HG03039 (cell line): ENCODE results near the gene H1-8.

Source experiments
- ATAC-seq: cut with Tn5 transposase; IDR thresholded peaks from one replicate; pipeline ENCODE4 v1.9.1; 2021; ENCODE audit warnings: mild to moderate bottlenecking, moderate library complexity; ENCODE audit not compliant: unreplicated experiment

Gene H1-8

DNA sequence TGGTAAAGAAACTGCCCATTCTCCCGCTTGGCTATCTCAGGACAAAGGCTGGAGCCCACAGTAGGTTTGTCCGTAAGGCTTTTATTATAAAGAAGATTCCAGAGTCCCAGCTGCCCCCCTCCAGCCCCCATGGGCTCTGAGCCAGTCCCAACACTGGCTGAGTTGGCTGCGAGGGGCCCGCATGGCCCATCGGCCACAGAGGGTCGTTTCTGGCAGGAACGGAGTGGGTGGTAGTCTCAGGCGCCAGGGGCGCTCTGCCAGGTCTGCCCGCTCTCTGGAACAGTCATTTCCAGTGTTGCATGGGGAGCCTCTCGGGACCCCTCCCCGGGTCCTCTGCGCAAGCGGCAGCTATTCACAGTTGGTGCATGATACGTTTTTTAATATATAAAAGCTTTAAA lies 12.2 kb downstream of the H1-8 start:
- ATAC-seq, result no peak

DNA sequence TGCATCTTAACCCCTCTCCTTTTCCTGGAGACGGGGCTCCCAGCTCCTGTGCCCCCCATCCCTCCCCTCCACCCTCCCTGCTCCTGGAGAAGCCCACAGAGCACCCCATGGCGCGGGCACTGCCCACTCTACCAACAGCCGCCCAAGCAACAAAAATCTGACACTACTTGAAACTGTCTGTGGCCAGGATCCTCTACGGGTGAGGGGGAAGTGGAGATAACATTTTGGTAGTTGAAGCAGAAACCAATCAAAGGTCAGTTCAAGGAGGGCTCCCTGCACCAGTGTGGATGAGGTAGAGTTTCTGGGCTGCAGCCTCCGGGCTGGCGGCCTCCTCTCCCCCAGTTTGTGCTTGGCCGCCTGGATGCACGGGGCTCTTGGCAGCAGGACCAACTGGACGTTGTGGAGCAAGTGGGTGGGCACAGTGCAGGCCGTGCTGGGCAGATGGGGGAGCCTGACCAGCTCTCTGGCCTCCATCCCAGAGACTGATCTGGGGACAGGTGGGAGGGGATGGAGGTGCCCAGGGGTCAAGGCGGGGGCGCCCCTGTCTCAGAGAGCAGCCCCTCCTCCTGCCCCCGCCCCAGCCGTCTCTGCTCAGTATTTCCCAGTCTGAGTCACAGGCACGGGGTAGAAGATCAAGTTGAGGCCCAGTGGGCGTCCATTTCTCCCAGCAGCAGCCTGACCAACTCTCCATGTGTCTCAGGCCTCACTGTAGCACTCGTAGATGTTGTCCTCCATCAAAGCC lies 12.8 kb downstream of the H1-8 start:
- no peak for ATAC-seq

DNA sequence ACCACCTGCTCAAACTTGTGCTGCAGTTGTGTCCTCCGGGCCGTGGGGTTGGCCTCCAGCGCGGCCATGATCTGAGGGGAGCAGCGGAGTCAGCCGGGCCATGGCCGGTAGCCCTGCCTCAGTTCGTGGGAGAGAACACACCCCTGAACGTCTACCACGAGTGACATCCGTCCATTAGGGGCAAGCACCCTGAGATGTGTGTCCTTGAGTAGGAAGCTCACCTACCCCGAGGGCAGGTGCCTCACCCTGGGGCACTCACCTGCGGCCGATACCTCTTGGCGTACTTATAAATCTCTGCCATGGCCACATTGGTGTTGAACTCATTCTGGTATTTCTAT lies 13.4 kb downstream of the H1-8 start:
- no peak for ATAC-seq

DNA sequence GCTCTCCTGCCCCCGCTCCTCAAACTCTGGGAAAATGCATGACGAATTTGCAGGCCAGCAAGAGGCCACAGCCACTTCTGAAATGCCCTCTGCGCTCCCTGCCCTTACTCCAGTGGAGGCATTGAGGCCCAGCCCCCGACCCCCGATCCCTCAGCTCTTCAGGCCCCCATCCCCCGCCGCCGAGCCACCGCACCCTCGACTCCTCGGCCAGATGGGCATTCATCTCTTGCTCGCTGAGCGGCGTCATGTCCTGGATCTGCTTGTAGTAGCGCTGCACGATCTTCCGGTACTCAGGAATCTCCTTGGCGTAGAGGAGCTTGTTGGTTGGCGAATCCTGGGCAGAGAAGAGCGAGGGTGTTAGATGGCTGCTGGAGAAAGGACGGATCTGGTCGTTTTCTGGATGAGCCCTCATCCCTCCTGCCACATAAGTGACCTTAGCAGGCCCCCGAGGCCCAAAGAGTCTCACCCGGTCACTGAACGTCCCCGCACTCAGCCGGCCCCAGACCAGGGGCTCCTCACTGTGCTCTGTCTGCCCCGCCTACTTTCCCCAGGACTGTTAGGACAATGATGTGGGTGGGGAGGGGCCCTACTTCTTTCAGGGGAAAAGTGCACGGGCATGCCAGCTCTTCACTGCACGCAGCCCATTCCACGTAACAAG lies 14.0 kb downstream of the H1-8 start:
- no peak for ATAC-seq

GRCh38 chr3:129557548-129557894 lies 14.5 kb downstream of the H1-8 start:
- ATAC-seq, result no peak

GRCh38 chr3:129558081-129558771 lies 15.3 kb downstream of the H1-8 start:
- no peak for ATAC-seq

DNA sequence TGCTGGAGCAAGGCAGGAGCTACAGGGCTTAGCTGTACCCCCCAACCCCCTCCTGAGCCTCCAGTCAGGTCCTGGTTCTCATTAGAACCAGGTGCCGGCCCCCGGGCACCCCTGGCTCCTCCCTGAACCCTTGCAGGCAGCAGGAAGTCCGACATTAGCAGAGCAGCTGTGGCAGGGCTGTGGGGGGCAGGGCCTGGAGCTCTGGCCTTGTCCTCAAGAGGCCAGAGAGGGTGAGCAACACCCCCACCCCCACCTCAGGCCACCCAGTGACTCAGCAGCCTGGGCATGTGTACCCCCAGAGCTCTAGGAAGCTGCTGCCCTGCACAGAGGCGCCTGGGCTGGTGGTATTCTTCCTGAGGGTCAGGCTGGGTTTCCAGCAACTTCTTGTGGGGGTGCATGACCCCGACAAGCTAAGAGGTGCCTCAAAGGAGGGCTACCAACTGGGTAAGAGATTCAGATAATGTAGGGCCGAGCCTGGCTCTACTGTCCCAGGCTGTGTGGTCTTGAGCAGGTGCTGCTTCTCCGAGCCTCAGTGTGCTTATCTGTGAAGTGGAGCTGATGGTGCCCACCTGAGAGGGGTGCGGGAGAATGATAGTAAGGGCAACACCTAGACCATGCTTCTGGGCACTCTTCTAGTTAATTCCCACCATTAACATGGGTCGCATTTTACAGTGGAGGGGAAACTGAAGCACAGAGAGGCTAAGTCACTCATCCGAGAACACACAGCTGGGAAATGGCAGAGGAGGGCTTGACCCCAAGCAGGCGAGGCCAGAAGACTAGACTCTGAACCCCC lies 16.0 kb downstream of the H1-8 start:
- no peak for ATAC-seq

DNA sequence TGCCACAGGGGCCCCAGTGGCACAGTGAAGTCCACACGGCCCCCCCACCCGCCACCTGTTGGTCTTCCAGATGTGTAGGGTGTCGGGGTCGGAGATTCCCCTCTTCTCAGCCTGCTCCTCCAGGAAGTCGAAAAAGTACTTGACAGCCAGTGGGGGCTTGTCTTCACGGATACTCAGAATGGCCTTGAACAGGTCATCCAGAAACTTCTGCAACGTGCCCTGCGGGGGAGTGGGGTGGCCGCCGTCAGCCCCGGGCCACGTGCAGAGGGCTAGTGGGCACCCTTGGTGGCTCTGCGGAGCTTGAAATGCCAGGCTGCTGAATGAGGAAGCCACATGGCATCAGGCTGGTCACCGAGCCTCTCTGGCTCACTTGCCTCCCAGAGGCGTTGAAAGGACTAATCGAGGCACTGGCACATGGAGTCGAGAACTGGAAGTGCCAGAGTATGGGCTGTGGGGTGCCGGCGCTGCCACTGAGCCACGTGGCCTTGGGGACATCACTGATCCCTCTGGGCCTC lies 16.6 kb downstream of the H1-8 start:
- ATAC-seq, result no peak

GRCh38 chr3:129560269-129560787 lies 17.4 kb downstream of the H1-8 start:
- no peak for ATAC-seq

DNA sequence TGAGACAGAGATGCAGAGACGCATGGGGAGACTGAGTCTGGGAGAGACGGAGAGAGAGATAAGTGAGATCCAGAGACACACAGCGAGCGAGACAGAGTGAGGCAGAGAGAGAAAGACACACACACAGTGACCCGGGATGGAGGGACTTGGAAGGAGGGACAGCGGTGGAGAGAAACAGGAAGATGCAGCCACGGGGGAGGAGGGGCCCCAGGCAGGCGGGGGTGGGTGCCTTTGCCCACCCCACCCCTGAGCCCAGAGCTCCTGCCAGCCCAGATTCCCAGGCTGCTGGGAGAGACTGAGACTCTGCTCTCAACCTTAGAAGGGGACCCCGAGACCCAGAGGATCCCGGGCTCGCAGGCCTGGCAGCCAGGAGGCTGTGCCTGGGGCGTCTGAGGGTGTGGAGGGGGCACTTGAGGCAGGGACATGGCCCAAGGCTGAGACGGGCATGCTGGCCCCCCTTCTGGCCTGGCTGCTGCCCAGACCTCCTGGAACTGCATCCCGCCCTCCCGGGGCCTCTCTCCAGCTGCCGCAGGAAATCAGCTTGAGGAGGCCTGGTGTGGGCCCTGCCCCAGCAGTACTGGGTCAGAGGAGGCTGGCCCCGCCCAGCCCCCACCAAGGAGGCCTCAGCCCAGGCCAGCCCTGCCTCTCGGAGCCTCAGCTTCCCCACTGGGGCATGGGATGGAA lies 18.1 kb downstream of the H1-8 start:
- no peak for ATAC-seq

GRCh38 chr3:129561619-129562248 lies 18.8 kb downstream of the H1-8 start:
- no peak for ATAC-seq

GRCh38 chr3:129562803-129563202 lies 19.8 kb downstream of the H1-8 start:
- no peak for ATAC-seq

DNA sequence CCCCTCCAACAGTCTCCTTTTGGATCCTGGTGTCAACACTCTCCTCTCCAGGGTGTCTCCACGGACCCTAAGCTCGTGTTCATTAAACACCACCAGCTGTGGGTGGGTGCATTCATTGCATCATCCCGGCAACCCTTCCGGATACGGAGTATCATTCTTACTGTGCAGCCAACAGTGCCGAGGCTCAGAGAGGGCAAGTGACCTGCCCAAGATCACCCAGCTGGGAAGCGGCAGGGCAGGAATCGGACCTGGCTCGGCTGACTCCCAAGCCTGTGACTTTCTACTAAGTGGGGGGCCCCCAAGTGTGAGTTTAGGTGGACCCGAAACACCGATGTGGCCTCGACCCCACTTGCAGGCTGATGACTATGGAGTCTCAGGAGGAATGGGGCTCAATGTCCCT lies 20.4 kb downstream of the H1-8 start:
- ATAC-seq, result no peak

- no peak for ATAC-seq
Measured at GRCh38 chr3:129563850-129564535, 21.0 kb downstream of the H1-8 start.

GRCh38 chr3:129564981-129565644 lies 22.1 kb downstream of the H1-8 start:
- ATAC-seq, result no peak

GRCh38 chr3:129565902-129566301 lies 22.9 kb downstream of the H1-8 start:
- ATAC-seq, result no peak

GRCh38 chr3:129567176-129567705 lies 24.3 kb downstream of the H1-8 start:
- ATAC-seq, result no peak

DNA sequence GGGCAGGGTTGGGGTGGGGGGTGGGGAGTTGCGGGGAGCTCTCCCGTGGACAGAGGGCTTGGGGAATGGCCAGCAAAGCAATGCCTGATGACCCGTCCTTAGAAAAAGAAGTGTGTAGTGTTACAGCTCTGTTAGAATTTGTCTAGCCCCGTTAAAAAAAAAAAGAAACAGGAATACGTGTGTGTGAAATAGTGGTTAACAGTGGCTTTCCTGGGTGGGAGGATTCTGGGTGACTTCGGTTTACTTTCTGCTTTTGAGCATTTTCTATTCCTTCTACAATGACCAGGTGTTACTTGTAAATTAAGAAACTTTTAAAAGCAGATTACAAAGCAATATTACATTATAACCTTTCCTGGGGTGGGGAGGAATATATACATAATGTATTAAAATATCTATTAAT lies 25.0 kb downstream of the H1-8 start:
- no peak for ATAC-seq

DNA sequence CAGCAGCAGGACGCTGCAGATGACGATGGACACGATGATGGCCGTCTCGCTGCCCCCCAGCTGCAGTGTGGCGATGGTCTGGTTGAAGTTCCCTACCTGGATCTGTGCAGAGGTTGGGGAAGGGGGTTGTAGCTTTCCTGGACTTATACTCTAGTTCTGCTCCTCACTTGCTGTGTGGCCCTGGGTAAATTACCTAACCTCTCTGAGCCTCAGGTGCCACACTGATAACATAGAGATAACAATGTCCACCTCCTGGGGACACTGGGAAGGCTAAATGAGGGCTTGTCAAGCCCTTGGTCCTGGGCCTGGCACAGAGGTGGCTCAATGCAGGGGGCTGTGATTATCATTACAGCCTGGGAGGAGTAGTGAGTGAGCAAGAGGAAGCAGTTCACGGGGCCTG lies 26.9 kb downstream of the H1-8 start:
- ATAC-seq, result no peak
